Right kidney (tissue), 1 donor: ENCODE results near the gene SMPD3.

Experiments used
- DNase-seq: peaks from one replicate; pipeline ENCODE4 v3.0.0-alpha.2; 2016

The SMPD3 gene

DNA sequence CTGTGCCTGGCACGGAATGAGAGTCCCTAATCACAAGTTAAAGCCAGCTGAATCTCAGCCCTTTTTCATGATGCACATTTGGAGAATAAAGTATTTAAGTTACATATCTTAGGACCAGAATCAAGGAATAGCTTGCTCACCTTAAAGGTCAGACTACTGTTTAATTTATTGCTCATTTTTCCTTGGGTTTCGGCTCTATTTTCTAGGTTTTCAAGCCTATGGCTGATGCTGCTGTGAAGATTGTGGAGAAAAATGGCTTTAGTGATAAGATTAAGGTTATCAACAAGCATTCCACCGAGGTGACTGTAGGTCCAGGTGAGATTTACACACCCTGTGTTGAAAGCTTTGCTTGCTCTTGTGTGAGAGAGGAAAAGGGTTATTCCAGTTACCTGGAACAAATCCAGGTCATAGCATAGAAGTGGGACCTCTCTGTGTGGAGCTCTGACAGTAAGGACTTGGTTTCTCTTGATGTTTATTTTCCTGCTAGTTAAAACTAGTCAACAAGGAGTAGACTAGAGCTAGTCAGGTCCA lies 119.4 kb downstream of the SMPD3 start:
- no peak for DNase-seq

- peak; percentile 69 for DNase-seq
These were observed 120.0 kb downstream of the SMPD3 start for GRCh38 chr16:68328151-68328859.

DNA sequence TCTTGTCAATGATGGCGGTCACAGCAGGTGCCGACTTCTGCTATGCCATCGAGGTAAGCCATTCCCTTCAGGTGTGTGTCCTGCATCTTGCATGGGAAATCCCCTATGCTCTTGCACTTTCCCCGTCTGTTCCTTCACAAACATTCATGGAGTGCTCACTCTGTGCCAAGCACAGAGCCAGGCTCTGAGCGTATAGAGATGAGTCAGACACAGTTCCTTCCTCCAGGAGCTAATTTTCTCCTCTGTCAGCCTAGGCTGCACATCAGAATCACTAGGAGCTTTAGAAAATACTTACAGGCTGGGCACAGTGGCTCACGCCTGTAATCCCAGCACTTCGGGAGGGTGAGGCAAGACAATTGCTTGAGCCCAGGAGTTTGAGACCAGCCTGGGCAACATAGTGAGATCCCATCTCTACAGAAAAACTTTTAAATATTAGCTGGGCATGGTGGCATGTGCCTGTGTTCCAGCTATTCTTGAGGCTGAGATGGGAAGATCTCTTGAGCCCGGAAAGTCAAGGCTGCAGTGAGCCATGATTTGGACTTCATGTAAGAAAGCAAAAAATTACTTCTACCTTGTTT lies 123.4 kb downstream of the SMPD3 start:
- DNase-seq: no peak

- no peak for DNase-seq
These were observed 124.0 kb downstream of the SMPD3 start for GRCh38 chr16:68324336-68324735.

- DNase-seq: no peak
These were observed 129.0 kb downstream of the SMPD3 start for GRCh38 chr16:68319185-68319908.

GRCh38 chr16:68313116-68313515 lies 135.2 kb downstream of the SMPD3 start:
- no peak for DNase-seq

DNA sequence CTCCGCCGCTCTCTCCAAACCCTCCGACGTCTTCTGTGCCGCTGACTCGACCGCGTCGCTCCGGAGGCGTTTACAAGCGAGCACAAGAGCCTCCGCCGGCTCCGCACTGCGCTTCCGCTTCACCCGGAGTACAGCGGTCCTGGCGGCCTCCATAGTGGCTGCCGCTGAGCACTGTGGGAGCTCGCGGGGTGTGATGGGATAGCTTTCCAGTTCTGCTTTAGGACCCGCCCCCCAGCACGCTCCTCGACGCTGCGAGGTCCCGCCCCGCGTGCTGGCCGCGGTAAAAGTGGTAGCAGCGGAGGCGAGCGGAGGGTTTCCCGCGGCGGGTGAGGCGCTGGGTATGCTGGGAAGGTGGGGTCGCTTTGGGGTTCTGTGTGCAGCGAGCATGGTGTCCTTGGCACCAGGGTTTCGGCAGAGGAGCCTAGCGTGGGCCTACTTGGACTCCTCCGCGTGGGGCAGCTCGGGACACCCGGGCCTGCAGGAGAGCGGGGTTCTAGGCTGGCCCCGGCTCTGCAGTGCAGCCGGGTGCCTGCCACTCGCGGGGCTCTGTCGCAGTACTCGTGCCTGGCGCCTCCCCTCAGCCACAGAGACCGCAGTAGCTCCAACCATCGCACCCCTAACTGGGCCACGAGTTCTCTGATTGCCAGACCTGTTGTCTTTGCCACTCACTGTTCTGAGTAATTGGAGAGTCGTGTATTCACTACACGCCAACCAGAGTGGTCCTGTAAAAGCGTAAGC lies 137.4 kb downstream of the SMPD3 start, which contains the start of the genes PRMT7 and SLC7A6OS:
Gene PRMT7, plus strand, starts transcription at position 246 of the 738 bp plus-strand sequence. CDS start 4,961 bp downstream, outside the sequence.
Gene SLC7A6OS, minus strand, starts transcription at position 173 of the 738 bp plus-strand sequence. Its CDS starts 20 bp downstream, at position 153.
- DNase-seq: peak; percentile 89

GRCh38 chr16:68310437-68310773 lies 137.9 kb downstream of the SMPD3 start:
- peak; percentile 86 for DNase-seq

- DNase-seq: no peak
These were observed 138.5 kb downstream of the SMPD3 start for GRCh38 chr16:68309799-68310198.
